ENCODE data around the gene FBLN5. TPM values are rescaled to one million over a fixed set of nuclear protein-coding genes. Genes with fewer than 3 reads are reported as not detected.

Gene FBLN5
- polyA plus RNA-seq, 1 of the 3 experiments (the other 2 are of a cell fraction): 39.8 TPM

DNA sequence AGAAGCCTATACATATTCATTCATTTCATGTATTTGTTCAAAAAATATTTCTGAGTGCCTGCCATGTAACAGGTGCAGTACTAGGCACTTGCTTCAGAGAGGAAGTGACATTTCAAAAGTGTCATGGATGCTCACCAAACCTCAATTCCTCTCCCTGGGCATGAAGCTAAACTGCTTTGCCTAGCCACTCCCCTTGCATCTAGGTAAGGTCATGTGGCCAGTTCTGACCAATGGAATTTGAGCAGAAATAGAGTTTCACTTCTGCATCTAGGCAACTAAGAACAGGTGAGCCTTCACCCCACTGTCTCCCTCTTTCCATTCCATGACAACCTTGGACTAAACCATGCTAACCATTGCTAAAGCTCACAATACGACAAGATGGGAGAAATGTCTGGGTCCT lies 107.7 kb downstream of the FBLN5 start (continued):
- TF ChIP-seq, protein P1, sequence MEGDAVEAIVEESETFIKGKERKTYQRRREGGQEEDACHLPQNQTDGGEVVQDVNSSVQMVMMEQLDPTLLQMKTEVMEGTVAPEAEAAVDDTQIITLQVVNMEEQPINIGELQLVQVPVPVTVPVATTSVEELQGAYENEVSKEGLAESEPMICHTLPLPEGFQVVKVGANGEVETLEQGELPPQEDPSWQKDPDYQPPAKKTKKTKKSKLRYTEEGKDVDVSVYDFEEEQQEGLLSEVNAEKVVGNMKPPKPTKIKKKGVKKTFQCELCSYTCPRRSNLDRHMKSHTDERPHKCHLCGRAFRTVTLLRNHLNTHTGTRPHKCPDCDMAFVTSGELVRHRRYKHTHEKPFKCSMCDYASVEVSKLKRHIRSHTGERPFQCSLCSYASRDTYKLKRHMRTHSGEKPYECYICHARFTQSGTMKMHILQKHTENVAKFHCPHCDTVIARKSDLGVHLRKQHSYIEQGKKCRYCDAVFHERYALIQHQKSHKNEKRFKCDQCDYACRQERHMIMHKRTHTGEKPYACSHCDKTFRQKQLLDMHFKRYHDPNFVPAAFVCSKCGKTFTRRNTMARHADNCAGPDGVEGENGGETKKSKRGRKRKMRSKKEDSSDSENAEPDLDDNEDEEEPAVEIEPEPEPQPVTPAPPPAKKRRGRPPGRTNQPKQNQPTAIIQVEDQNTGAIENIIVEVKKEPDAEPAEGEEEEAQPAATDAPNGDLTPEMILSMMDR (IDR thresholded peaks at IDR 0.05): no peak
- TF ChIP-seq EP300 (IDR thresholded peaks at IDR 0.05; ENCODE audit: borderline replicate concordance in 1 of 2, low read depth in 1 of 2, low read length in 1 of 2): no peak
- no peak for TF ChIP-seq JUND (IDR thresholded peaks at IDR 0.05)
- no peak for TF ChIP-seq ELF1 (IDR thresholded peaks at IDR 0.05)
- TF ChIP-seq SIN3A (IDR thresholded peaks at IDR 0.05; ENCODE audit: borderline replicate concordance, low read depth, low read length): no peak
- no peak for TF ChIP-seq GABPA (IDR thresholded peaks at IDR 0.05; ENCODE audit: low read depth)
- no peak for TF ChIP-seq MEF2A (IDR thresholded peaks at IDR 0.05; ENCODE audit: borderline replicate concordance, low read depth)
- TF ChIP-seq TEAD4 (IDR thresholded peaks at IDR 0.05; ENCODE audit: borderline replicate concordance, insufficient read depth): no peak
- TF ChIP-seq RAD21 (IDR thresholded peaks at IDR 0.05; ENCODE audit: low read length): no peak

DNA sequence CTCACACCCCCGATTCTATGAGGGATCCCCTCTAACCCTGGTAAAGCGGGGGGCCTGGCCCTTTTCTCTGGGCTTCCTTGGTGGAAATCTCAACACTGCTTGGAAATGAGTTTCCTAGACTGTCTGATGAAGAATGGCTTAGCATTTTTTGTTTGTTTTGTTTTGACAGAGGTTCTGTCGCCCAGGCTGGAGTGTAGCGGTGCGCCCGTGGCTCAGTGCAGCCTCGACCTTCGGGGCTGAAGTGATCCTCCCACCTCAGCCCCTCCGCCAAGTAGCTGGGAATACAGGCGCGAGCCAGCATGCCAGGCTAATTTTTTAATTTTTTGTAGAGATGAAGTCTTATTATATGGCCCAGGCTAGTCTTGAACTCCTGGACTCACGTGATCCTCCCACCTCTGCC lies 110.4 kb downstream of the FBLN5 start:
- Histone ChIP-seq H3K4me1 (ENCODE audit: control insufficient read depth in 1 of 2, insufficient read depth in 2 of 2, low read depth in 1 of 2, low read length in 1 of 2) (no peaks in the 10 kb centered on the region), H3F3A (replicated peaks; ENCODE audit: insufficient read depth) (no peaks in the 10 kb centered on the region), H2AFZ (ENCODE audit: low read depth) (no peak overlapping the region), H3K4me2 (no peak overlapping the region), H3K9me3 (no peaks in the 10 kb centered on the region), H3K27me3 (ENCODE audit: insufficient read depth) (peaks cover 47% of the 10 kb centered on the region), H3K36me3 (replicated peaks in 1 of 2; ENCODE audit: control insufficient read depth in 1 of 2, insufficient read depth in 2 of 2, low read length in 1 of 2) (no peaks in the 10 kb centered on the region), H3K4me3 (ENCODE audit: low read depth in 2 of 2, low read length in 1 of 2) (no peak overlapping the region), H3K79me2 (ENCODE audit: insufficient read depth) (no peaks in the 10 kb centered on the region), H3K9ac (no peak overlapping the region), H4K20me1 (ENCODE audit: insufficient read depth) (no peaks in the 10 kb centered on the region), H3K9me2 (no peaks in the 10 kb centered on the region), H3K27ac (ENCODE audit: low read depth in 2 of 2, low read length in 1 of 2) (no peak overlapping the region)
- 36% methylated on average over 12 of the region's 12 CpGs for WGBS (ENCODE audit: low lambda C conversion rate)
- TF ChIP-seq, protein P2, sequence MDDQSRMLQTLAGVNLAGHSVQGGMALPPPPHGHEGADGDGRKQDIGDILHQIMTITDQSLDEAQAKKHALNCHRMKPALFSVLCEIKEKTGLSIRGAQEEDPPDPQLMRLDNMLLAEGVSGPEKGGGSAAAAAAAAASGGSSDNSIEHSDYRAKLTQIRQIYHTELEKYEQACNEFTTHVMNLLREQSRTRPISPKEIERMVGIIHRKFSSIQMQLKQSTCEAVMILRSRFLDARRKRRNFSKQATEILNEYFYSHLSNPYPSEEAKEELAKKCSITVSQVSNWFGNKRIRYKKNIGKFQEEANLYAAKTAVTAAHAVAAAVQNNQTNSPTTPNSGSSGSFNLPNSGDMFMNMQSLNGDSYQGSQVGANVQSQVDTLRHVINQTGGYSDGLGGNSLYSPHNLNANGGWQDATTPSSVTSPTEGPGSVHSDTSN (IDR thresholded peaks at IDR 0.05): no peak
- TF ChIP-seq ELF1 (IDR thresholded peaks at IDR 0.05) (no peak), EP300 (IDR thresholded peaks at IDR 0.05; ENCODE audit: borderline replicate concordance in 1 of 2, low read depth in 1 of 2, low read length in 1 of 2) (no peak), EZH2phosphoT487 (IDR thresholded peaks at IDR 0.05; ENCODE audit: borderline replicate concordance, low read depth) (no peak), TEAD4 (IDR thresholded peaks at IDR 0.05; ENCODE audit: borderline replicate concordance, insufficient read depth) (no peak), NRF1 (IDR thresholded peaks at IDR 0.05; ENCODE audit: low read depth, low read length) (no peak), MXI1 (IDR thresholded peaks at IDR 0.05; ENCODE audit: low read depth, low read length) (no peak), JUND (IDR thresholded peaks at IDR 0.05) (no peak), RFX5 (IDR thresholded peaks at IDR 0.05; ENCODE audit: low read length) (no peak), TCF12 (IDR thresholded peaks at IDR 0.05) (no peak)
- TF ChIP-seq, protein P3, sequence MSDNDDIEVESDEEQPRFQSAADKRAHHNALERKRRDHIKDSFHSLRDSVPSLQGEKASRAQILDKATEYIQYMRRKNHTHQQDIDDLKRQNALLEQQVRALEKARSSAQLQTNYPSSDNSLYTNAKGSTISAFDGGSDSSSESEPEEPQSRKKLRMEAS (IDR thresholded peaks at IDR 0.05; ENCODE audit: low read depth): no peak
- POLR2A ChIA-PET: no interaction called here
- CTCF ChIA-PET: no interaction called here
- no peak for DNase-seq
